Measurements from ENCODE around the gene PSAT1.

DNA sequence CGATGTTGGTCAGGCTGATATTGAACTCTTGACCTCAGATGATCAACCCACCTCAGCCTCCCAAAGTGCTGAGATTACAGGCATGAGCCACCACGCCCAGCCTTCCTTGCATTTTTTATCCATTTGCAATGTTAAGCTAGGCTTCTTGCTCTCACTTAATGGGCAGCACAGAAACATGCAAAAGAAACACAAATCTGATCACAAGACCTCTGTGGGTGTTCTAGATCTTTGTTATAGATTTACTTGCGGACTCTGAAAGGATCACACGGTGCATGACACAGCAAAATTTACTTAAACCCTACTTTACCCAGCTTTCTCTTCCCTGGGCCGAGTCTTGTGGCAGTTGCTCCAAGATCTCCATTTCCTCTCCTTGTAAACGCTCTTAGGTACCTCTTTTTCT is 71.3 kb downstream of the PSAT1 start:
- TF ChIP-seq, protein P1, sequence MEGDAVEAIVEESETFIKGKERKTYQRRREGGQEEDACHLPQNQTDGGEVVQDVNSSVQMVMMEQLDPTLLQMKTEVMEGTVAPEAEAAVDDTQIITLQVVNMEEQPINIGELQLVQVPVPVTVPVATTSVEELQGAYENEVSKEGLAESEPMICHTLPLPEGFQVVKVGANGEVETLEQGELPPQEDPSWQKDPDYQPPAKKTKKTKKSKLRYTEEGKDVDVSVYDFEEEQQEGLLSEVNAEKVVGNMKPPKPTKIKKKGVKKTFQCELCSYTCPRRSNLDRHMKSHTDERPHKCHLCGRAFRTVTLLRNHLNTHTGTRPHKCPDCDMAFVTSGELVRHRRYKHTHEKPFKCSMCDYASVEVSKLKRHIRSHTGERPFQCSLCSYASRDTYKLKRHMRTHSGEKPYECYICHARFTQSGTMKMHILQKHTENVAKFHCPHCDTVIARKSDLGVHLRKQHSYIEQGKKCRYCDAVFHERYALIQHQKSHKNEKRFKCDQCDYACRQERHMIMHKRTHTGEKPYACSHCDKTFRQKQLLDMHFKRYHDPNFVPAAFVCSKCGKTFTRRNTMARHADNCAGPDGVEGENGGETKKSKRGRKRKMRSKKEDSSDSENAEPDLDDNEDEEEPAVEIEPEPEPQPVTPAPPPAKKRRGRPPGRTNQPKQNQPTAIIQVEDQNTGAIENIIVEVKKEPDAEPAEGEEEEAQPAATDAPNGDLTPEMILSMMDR (conservative IDR thresholded peaks at IDR 0.05), result no peak
- no peak for TF ChIP-seq ZFX (IDR thresholded peaks at IDR 0.05)

Data from C4-2B (cell line).